ENCODE data around the gene ZNF491.
"Not testable (repeated sequence)": the region's sequence is repeated elsewhere in the genome, so short reads cannot be mapped to it uniquely, and the experiment has no call there.

ZNF491 gene

GRCh38 chr19:11776669-11777068 is 21.7 kb upstream of the ZNF491 start:
- 96% methylated on average over 11 of the region's 11 CpGs for WGBS
- not testable (repeated sequence) for H4K8ac ChIP-seq (ENCODE audit: low read length)

GRCh38 chr19:11780431-11781020 is 17.8 kb upstream of the ZNF491 start:
- peak overlapping the region in 1 of 2 experiments; percentile 62 for H3K4me3 ChIP-seq (ENCODE audit: insufficient read depth in 1 of 2, low read depth in 1 of 2, low read length in 2 of 2)
- peaks cover 94% of the 10 kb centered on the region for H3K9me3 ChIP-seq (ENCODE audit: control insufficient read depth, low read length)
- no peak for DNase-seq
- peaks cover 5% of the 10 kb centered on the region for H3K79me1 ChIP-seq (replicated peaks; ENCODE audit: low read length, poor library complexity, severe bottlenecking)
- no peak overlapping the region for H2AK5ac ChIP-seq (ENCODE audit: low read length, severe bottlenecking)
- H2BK5ac ChIP-seq (ENCODE audit: low read depth, low read length, poor library complexity, severe bottlenecking) = no peak overlapping the region
- no peak overlapping the region for H3K4ac ChIP-seq (ENCODE audit: low read depth in 1 of 2, low read length in 2 of 2)
- H4K8ac ChIP-seq (ENCODE audit: low read length) = no peak overlapping the region
- WGBS = 93% methylated on average over 5 of the region's 7 CpGs
- H2AFZ ChIP-seq (ENCODE audit: low read depth, low read length) = no peak overlapping the region
- no peaks in the 10 kb centered on the region for H3K27me3 ChIP-seq (ENCODE audit: control insufficient read depth in 1 of 2, insufficient read depth in 1 of 2, low read length in 2 of 2)
- no peak overlapping the region for H3K23ac ChIP-seq (ENCODE audit: low read length in 2 of 2)
- peaks cover 16 to 65% of the 10 kb centered on the region in 2 experiments for H3K36me3 ChIP-seq (ENCODE audit: control insufficient read depth in 1 of 2, insufficient read depth in 2 of 2, low read depth in 1 of 2, low read length in 2 of 2)
- H2BK12ac ChIP-seq (ENCODE audit: low read length in 2 of 2) = no peak overlapping the region
- H3K4me2 ChIP-seq (ENCODE audit: low read length, poor library complexity, severe bottlenecking) = no peak overlapping the region
- no peak overlapping the region for H3K9ac ChIP-seq (ENCODE audit: low read length)
- no peak overlapping the region for H3K27ac ChIP-seq (ENCODE audit: low read length, poor library complexity, severe bottlenecking)
- no peak overlapping the region for H2BK120ac ChIP-seq (ENCODE audit: low read depth, low read length)
- H3K18ac ChIP-seq (ENCODE audit: low read depth in 1 of 2, low read length in 2 of 2) = no peak overlapping the region
- no peak overlapping the region for H4K91ac ChIP-seq (ENCODE audit: low read length)
- no peak overlapping the region for H3K14ac ChIP-seq (ENCODE audit: low read length in 2 of 2)
- no peaks in the 10 kb centered on the region for H3K4me1 ChIP-seq (ENCODE audit: control insufficient read depth, insufficient read depth, low read depth, low read length)
- no peak overlapping the region for H2BK15ac ChIP-seq (ENCODE audit: low read depth, poor library complexity, severe bottlenecking)

More at GRCh38 chr19:11776669-11777068, 21.7 kb upstream of the ZNF491 start:
- H3K9ac ChIP-seq (ENCODE audit: low read length); H3K14ac ChIP-seq (ENCODE audit: low read length in 2 of 2); H4K91ac ChIP-seq (ENCODE audit: low read length); H2BK120ac ChIP-seq (ENCODE audit: low read depth, low read length); H3K4me1 ChIP-seq (ENCODE audit: control insufficient read depth, insufficient read depth, low read depth, low read length); H3K27ac ChIP-seq (ENCODE audit: low read length, poor library complexity, severe bottlenecking); H3K23ac ChIP-seq (ENCODE audit: low read length in 2 of 2); H2BK5ac ChIP-seq (ENCODE audit: low read depth, low read length, poor library complexity, severe bottlenecking); H3K18ac ChIP-seq (ENCODE audit: low read depth in 1 of 2, low read length in 2 of 2); H2BK12ac ChIP-seq (ENCODE audit: low read length in 2 of 2); H2AFZ ChIP-seq (ENCODE audit: low read depth, low read length); H3K4me2 ChIP-seq (ENCODE audit: low read length, poor library complexity, severe bottlenecking); H2AK5ac ChIP-seq (ENCODE audit: low read length, severe bottlenecking); DNase-seq; H3K4ac ChIP-seq (ENCODE audit: low read depth in 1 of 2, low read length in 2 of 2); H3K27me3 ChIP-seq (ENCODE audit: control insufficient read depth in 1 of 2, insufficient read depth in 1 of 2, low read length in 2 of 2); H2BK15ac ChIP-seq (ENCODE audit: low read depth, poor library complexity, severe bottlenecking): not testable (repeated sequence)
- Histone ChIP-seq H3K4me3 (ENCODE audit: insufficient read depth in 1 of 2, low read depth in 1 of 2, low read length in 2 of 2) (peak overlapping the region in 1 of 2 experiments; percentile 56), H3K79me1 (replicated peaks; ENCODE audit: low read length, poor library complexity, severe bottlenecking) (peaks cover 15% of the 10 kb centered on the region), H3K9me3 (ENCODE audit: control insufficient read depth, low read length) (peaks cover 88% of the 10 kb centered on the region), H3K36me3 (ENCODE audit: control insufficient read depth in 1 of 2, insufficient read depth in 2 of 2, low read depth in 1 of 2, low read length in 2 of 2) (peaks cover 16 to 45% of the 10 kb centered on the region in 2 experiments)

- Histone ChIP-seq H3K18ac (ENCODE audit: low read depth in 1 of 2, low read length in 2 of 2) (no peak overlapping the region), H3K27me3 (ENCODE audit: control insufficient read depth in 1 of 2, insufficient read depth in 1 of 2, low read length in 2 of 2) (no peaks in the 10 kb centered on the region), H2AFZ (ENCODE audit: low read depth, low read length) (no peak overlapping the region), H4K91ac (ENCODE audit: low read length) (no peak overlapping the region), H4K8ac (ENCODE audit: low read length) (no peak overlapping the region), H3K4me2 (ENCODE audit: low read length, poor library complexity, severe bottlenecking) (no peak overlapping the region), H2BK5ac (ENCODE audit: low read depth, low read length, poor library complexity, severe bottlenecking) (no peak overlapping the region), H3K79me1 (replicated peaks; ENCODE audit: low read length, poor library complexity, severe bottlenecking) (peaks cover 2% of the 10 kb centered on the region), H3K14ac (ENCODE audit: low read length in 2 of 2) (no peak overlapping the region), H3K9me3 (ENCODE audit: control insufficient read depth, low read length) (peaks cover 93% of the 10 kb centered on the region), H3K4ac (ENCODE audit: low read depth in 1 of 2, low read length in 2 of 2) (no peak overlapping the region), H3K4me3 (ENCODE audit: insufficient read depth in 1 of 2, low read depth in 1 of 2, low read length in 2 of 2) (peak overlapping the region in 1 of 2 experiments; percentile 62), H3K23ac (ENCODE audit: low read length in 2 of 2) (no peak overlapping the region), H3K9ac (ENCODE audit: low read length) (no peak overlapping the region), H3K36me3 (ENCODE audit: control insufficient read depth in 1 of 2, insufficient read depth in 2 of 2, low read depth in 1 of 2, low read length in 2 of 2) (peaks cover 16 to 65% of the 10 kb centered on the region in 2 experiments), H2BK12ac (ENCODE audit: low read length in 2 of 2) (no peak overlapping the region), H2BK120ac (ENCODE audit: low read depth, low read length) (no peak overlapping the region), H3K4me1 (ENCODE audit: control insufficient read depth, insufficient read depth, low read depth, low read length) (no peaks in the 10 kb centered on the region), H3K27ac (ENCODE audit: low read length, poor library complexity, severe bottlenecking) (no peak overlapping the region), H2BK15ac (ENCODE audit: low read depth, poor library complexity, severe bottlenecking) (no peak overlapping the region), H2AK5ac (ENCODE audit: low read length, severe bottlenecking) (no peak overlapping the region)
- WGBS = 94% methylated on average over 4 of the region's 5 CpGs
- DNase-seq = peak; percentile 24
These were observed 16.8 kb upstream of the ZNF491 start for GRCh38 chr19:11781295-11782057.

GRCh38 chr19:11783767-11784166 is 14.6 kb upstream of the ZNF491 start:
- Histone ChIP-seq H2BK15ac (ENCODE audit: low read depth, poor library complexity, severe bottlenecking) (no peak overlapping the region), H3K4ac (ENCODE audit: low read depth in 1 of 2, low read length in 2 of 2) (no peak overlapping the region), H2BK5ac (ENCODE audit: low read depth, low read length, poor library complexity, severe bottlenecking) (no peak overlapping the region), H4K8ac (ENCODE audit: low read length) (no peak overlapping the region), H3K27ac (ENCODE audit: low read length, poor library complexity, severe bottlenecking) (no peak overlapping the region), H3K23ac (ENCODE audit: low read length in 2 of 2) (no peak overlapping the region), H3K79me1 (replicated peaks; ENCODE audit: low read length, poor library complexity, severe bottlenecking) (no peaks in the 10 kb centered on the region), H2AFZ (ENCODE audit: low read depth, low read length) (no peak overlapping the region), H2AK5ac (ENCODE audit: low read length, severe bottlenecking) (no peak overlapping the region), H2BK120ac (ENCODE audit: low read depth, low read length) (no peak overlapping the region), H3K27me3 (ENCODE audit: control insufficient read depth in 1 of 2, insufficient read depth in 1 of 2, low read length in 2 of 2) (no peaks in the 10 kb centered on the region), H3K4me1 (ENCODE audit: control insufficient read depth, insufficient read depth, low read depth, low read length) (no peaks in the 10 kb centered on the region), H2BK12ac (ENCODE audit: low read length in 2 of 2) (no peak overlapping the region), H3K14ac (ENCODE audit: low read length in 2 of 2) (no peak overlapping the region), H3K9ac (ENCODE audit: low read length) (no peak overlapping the region), H3K36me3 (ENCODE audit: control insufficient read depth in 1 of 2, insufficient read depth in 2 of 2, low read depth in 1 of 2, low read length in 2 of 2) (peaks cover 11 to 47% of the 10 kb centered on the region in 2 experiments), H3K4me3 (ENCODE audit: insufficient read depth in 1 of 2, low read depth in 1 of 2, low read length in 2 of 2) (peak overlapping the region in 1 of 2 experiments; percentile 62), H3K18ac (ENCODE audit: low read depth in 1 of 2, low read length in 2 of 2) (no peak overlapping the region), H3K9me3 (ENCODE audit: control insufficient read depth, low read length) (peaks cover 91% of the 10 kb centered on the region), H3K4me2 (ENCODE audit: low read length, poor library complexity, severe bottlenecking) (no peak overlapping the region), H4K91ac (ENCODE audit: low read length) (no peak overlapping the region)
- no CpG with 5 or more reads among the region's 1 CpG for WGBS
- no peak for DNase-seq

All from mesenchymal stem cell (in vitro differentiated cells and primary cell).